ENCODE measurements around the gene SYT7.

Gene SYT7

DNA sequence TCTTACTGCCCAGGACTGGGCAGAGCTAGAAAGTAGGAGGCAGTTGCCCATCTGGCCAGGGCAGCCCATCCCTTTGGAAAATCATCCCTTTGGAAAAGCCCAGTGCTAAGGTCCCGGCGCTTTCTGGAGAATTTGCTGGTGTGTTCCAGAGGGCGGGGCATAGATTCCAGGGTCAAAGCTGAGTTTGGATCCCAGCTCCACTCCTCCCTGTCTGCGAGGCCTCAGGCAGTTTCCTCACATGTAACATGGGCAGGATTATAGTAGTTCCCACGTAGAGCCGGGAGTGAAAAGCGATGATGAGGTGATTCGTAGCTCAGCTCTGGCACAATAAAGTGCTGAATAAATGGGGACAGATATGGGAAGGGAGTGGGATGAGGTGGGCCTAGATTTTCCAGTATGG, 103.8 kb downstream of the SYT7 start:
- TF ChIP-seq, protein P1, sequence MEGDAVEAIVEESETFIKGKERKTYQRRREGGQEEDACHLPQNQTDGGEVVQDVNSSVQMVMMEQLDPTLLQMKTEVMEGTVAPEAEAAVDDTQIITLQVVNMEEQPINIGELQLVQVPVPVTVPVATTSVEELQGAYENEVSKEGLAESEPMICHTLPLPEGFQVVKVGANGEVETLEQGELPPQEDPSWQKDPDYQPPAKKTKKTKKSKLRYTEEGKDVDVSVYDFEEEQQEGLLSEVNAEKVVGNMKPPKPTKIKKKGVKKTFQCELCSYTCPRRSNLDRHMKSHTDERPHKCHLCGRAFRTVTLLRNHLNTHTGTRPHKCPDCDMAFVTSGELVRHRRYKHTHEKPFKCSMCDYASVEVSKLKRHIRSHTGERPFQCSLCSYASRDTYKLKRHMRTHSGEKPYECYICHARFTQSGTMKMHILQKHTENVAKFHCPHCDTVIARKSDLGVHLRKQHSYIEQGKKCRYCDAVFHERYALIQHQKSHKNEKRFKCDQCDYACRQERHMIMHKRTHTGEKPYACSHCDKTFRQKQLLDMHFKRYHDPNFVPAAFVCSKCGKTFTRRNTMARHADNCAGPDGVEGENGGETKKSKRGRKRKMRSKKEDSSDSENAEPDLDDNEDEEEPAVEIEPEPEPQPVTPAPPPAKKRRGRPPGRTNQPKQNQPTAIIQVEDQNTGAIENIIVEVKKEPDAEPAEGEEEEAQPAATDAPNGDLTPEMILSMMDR (IDR thresholded peaks at IDR 0.05; ENCODE audit: borderline replicate concordance, control extremely low read depth, extremely low read depth, insufficient read depth, missing control alignments): no peak
- in situ Hi-C loops (cut with MboI; ENCODE audit: low sequenced_read_pairs, unreplicated experiment): no loop called here
- no peak for DNase-seq (ENCODE audit: low spot score)

- TF ChIP-seq, protein P1 (IDR thresholded peaks at IDR 0.05; ENCODE audit: borderline replicate concordance, control extremely low read depth, extremely low read depth, insufficient read depth, missing control alignments): no peak
- in situ Hi-C loops (cut with MboI; ENCODE audit: low sequenced_read_pairs, unreplicated experiment): no loop called here
- DNase-seq (ENCODE audit: low spot score): no peak
These were observed 104.5 kb downstream of the SYT7 start for GRCh38 chr11:61476371-61476770.

GRCh38 chr11:61475433-61475832, 105.4 kb downstream of the SYT7 start:
- DNase-seq (ENCODE audit: low spot score): no peak
- TF ChIP-seq, protein P1 (IDR thresholded peaks at IDR 0.05; ENCODE audit: borderline replicate concordance, control extremely low read depth, extremely low read depth, insufficient read depth, missing control alignments): no peak
- in situ Hi-C loops (cut with MboI; ENCODE audit: low sequenced_read_pairs, unreplicated experiment): no loop called here

DNA sequence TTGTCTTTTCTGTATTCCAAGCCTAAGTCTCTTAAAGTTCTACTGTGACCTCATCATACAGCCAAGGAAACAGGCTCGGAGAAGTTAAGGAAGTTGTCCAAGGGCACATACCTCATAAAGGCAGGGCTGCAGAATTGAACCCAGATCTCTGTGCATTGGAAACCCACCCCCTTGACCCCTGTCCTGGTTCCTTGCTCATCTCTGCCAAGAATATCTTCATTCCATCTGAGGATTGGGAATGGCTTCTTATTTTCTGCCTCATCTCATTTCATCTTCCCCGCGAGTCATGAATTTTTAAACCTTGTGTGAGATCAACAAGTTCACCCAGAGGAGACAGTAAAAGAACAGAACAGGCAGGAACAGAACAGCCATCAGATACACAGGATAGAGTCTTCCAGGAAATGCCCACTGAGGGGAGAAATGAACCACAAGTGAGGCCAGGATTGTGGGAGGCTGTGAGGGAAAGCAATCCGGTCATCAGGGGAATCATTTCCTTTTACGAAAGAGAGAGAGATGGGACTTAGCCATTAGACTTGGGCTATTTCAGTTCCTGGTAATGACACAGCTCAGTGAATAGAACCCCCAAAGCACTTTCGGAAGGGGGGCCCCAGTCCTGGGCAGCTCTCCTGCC, 106.7 kb downstream of the SYT7 start:
- no peak for DNase-seq (ENCODE audit: low spot score)
- TF ChIP-seq, protein P1 (IDR thresholded peaks at IDR 0.05; ENCODE audit: borderline replicate concordance, control extremely low read depth, extremely low read depth, insufficient read depth, missing control alignments): no peak
- in situ Hi-C loops (cut with MboI; ENCODE audit: low sequenced_read_pairs, unreplicated experiment): no loop called here

DNA sequence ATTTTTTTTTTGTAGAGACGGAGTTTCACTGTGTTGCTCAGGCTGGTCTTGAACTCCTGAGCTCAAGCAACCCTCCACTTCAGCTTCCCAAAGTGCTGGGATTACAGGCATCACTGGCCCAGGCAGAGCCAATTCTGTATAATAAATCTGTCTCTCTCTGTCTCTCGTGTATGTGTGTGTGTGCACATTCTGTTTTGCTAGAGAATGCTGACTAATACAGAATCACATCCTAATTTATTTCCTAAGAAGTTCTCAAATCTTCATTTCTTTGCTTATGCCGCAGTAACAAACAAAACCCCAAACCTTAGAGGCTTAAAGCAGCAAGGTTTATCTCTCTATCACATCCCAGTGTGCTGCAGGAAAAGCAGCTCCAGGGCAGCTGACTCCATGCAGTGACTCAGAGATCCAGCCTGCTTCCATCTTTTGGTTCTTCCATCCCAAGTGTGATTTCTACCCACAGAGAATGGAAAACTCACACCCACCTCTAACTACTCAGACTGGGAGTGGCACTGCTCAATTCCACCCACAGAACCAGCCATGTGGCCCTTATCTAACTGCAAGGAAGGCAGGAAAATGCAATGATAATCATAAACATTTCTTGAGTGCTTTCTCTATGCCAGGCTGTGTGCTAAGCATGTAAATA, 107.4 kb downstream of the SYT7 start:
- no peak for DNase-seq (ENCODE audit: low spot score)
- in situ Hi-C loops (cut with MboI; ENCODE audit: low sequenced_read_pairs, unreplicated experiment): no loop called here
- TF ChIP-seq, protein P1 (IDR thresholded peaks at IDR 0.05; ENCODE audit: borderline replicate concordance, control extremely low read depth, extremely low read depth, insufficient read depth, missing control alignments): no peak

- in situ Hi-C loops (cut with MboI; ENCODE audit: low sequenced_read_pairs, unreplicated experiment): no loop called here
- no peak for DNase-seq (ENCODE audit: low spot score)
- TF ChIP-seq, protein P1 (IDR thresholded peaks at IDR 0.05; ENCODE audit: borderline replicate concordance, control extremely low read depth, extremely low read depth, insufficient read depth, missing control alignments): no peak
These were observed 108.0 kb downstream of the SYT7 start for GRCh38 chr11:61472868-61473267.

Data from GM13976 (cell line).